GM12892 (cell line): ENCODE measurements around the gene GNA15.

ENCODE experiments used
- POLR2A ChIP-seq: IDR thresholded peaks from 2 replicates; pipeline ENCODE4 v1.6.1; 2011; ENCODE audit warnings: low read depth, low read length, control low read depth
- POLR2AphosphoS5 ChIP-seq: IDR thresholded peaks from 2 replicates; pipeline ENCODE4 v1.6.1; 2011; ENCODE audit warnings: low read depth, low read length, control low read depth
- TAF1 ChIP-seq: IDR thresholded peaks from 2 replicates; pipeline ENCODE4 v1.6.1; 2011; ENCODE audit warnings: low read depth, mild to moderate bottlenecking, control low read depth, low read length, borderline replicate concordance

GRCh38 chr19:3201072-3201700, 65.4 kb downstream of the GNA15 start:
- TF ChIP-seq POLR2AphosphoS5: no peak
- TF ChIP-seq POLR2A: no peak
- TF ChIP-seq TAF1: no peak
